Measurements from ENCODE around the gene PLPP2.
"Not testable (repeated sequence)": the region's sequence is repeated elsewhere in the genome, so short reads cannot be mapped to it uniquely, and the experiment has no call there.

Gene PLPP2

GRCh38 chr19:277581-278165 lies 13.5 kb downstream of the PLPP2 start:
- ATAC-seq (ENCODE audit: low read depth) (no peak), DNase-seq (ENCODE audit: low spot score in 2 of 2) (no peak)
- no peaks in the 10 kb centered on the region for H3K36me3 Mint-ChIP-seq
- no peaks in the 10 kb centered on the region for H3K4me1 Mint-ChIP-seq
- H3K4me3 Mint-ChIP-seq: no peak overlapping the region
- peaks cover 19% of the 10 kb centered on the region for H3K27me3 Mint-ChIP-seq
- peaks cover 2% of the 10 kb centered on the region for H3K9me3 Mint-ChIP-seq
- no peak overlapping the region for H3K27ac Mint-ChIP-seq

GRCh38 chr19:277131-277530 lies 14.1 kb downstream of the PLPP2 start:
- no peak overlapping the region for H3K4me3 Mint-ChIP-seq
- no peak overlapping the region for H3K27ac Mint-ChIP-seq
- peaks cover 19% of the 10 kb centered on the region for H3K27me3 Mint-ChIP-seq
- H3K9me3 Mint-ChIP-seq: peaks cover 2% of the 10 kb centered on the region
- H3K36me3 Mint-ChIP-seq: no peaks in the 10 kb centered on the region
- no peak for DNase-seq (ENCODE audit: low spot score in 2 of 2)
- H3K4me1 Mint-ChIP-seq: no peaks in the 10 kb centered on the region
- no peak for ATAC-seq (ENCODE audit: low read depth)

- no peak for DNase-seq (ENCODE audit: low spot score in 2 of 2)
- no peaks in the 10 kb centered on the region for H3K4me1 Mint-ChIP-seq
- H3K36me3 Mint-ChIP-seq: no peaks in the 10 kb centered on the region
- peaks cover 13% of the 10 kb centered on the region for H3K27me3 Mint-ChIP-seq
- H3K9me3 Mint-ChIP-seq: peaks cover 2% of the 10 kb centered on the region
- ATAC-seq (ENCODE audit: low read depth): no peak
- no peak overlapping the region for H3K27ac Mint-ChIP-seq
- H3K4me3 Mint-ChIP-seq: no peak overlapping the region
Measured at GRCh38 chr19:275958-276646, 15.1 kb downstream of the PLPP2 start.

- no peaks in the 10 kb centered on the region for H3K4me1 Mint-ChIP-seq
- no peak overlapping the region for H3K4me3 Mint-ChIP-seq
- H3K27ac Mint-ChIP-seq: no peak overlapping the region
- no peak for ATAC-seq (ENCODE audit: low read depth)
- no peaks in the 10 kb centered on the region for H3K36me3 Mint-ChIP-seq
- peaks cover 13% of the 10 kb centered on the region for H3K27me3 Mint-ChIP-seq
- peaks cover 2% of the 10 kb centered on the region for H3K9me3 Mint-ChIP-seq
- DNase-seq (ENCODE audit: low spot score in 2 of 2): no peak
Measured at GRCh38 chr19:275000-275399, 16.2 kb downstream of the PLPP2 start.

GRCh38 chr19:273393-273792 lies 17.8 kb downstream of the PLPP2 start:
- no peak overlapping the region for H3K4me3 Mint-ChIP-seq
- peaks cover 14% of the 10 kb centered on the region for H3K27me3 Mint-ChIP-seq
- H3K4me1 Mint-ChIP-seq: no peaks in the 10 kb centered on the region
- DNase-seq (ENCODE audit: low spot score in 2 of 2) (no peak), ATAC-seq (ENCODE audit: low read depth) (no peak)
- H3K27ac Mint-ChIP-seq: no peak overlapping the region
- H3K9me3 Mint-ChIP-seq: peaks cover 2% of the 10 kb centered on the region
- H3K36me3 Mint-ChIP-seq: no peaks in the 10 kb centered on the region

GRCh38 chr19:271856-272255 lies 19.3 kb downstream of the PLPP2 start:
- peaks cover 13% of the 10 kb centered on the region for H3K27me3 Mint-ChIP-seq
- no peak for DNase-seq (ENCODE audit: low spot score in 2 of 2)
- H3K9me3 Mint-ChIP-seq: peaks cover 2% of the 10 kb centered on the region
- ATAC-seq (ENCODE audit: low read depth): no peak
- H3K27ac Mint-ChIP-seq: no peak overlapping the region
- no peak overlapping the region for H3K4me3 Mint-ChIP-seq
- H3K36me3 Mint-ChIP-seq: no peaks in the 10 kb centered on the region
- peaks cover 5% of the 10 kb centered on the region for H3K4me1 Mint-ChIP-seq

GRCh38 chr19:270766-271318 lies 20.4 kb downstream of the PLPP2 start:
- H3K27ac Mint-ChIP-seq; DNase-seq (ENCODE audit: low spot score in 2 of 2); ATAC-seq (ENCODE audit: low read depth); H3K9me3 Mint-ChIP-seq; H3K4me3 Mint-ChIP-seq; H3K4me1 Mint-ChIP-seq; H3K36me3 Mint-ChIP-seq: not testable (repeated sequence)
- peaks cover 17% of the 10 kb centered on the region for H3K27me3 Mint-ChIP-seq

GRCh38 chr19:269241-269640 lies 22.0 kb downstream of the PLPP2 start:
- DNase-seq (ENCODE audit: low spot score in 2 of 2) (no peak), ATAC-seq (ENCODE audit: low read depth) (no peak)
- Mint-ChIP-seq H3K36me3 (no peaks in the 10 kb centered on the region), H3K4me1 (peaks cover 9% of the 10 kb centered on the region), H3K27me3 (peaks cover 20% of the 10 kb centered on the region), H3K27ac (no peak overlapping the region), H3K4me3 (no peak overlapping the region), H3K9me3 (no peaks in the 10 kb centered on the region)

- H3K27me3 Mint-ChIP-seq: peaks cover 16% of the 10 kb centered on the region
- H3K9me3 Mint-ChIP-seq: no peaks in the 10 kb centered on the region
- ATAC-seq (ENCODE audit: low read depth) (no peak), DNase-seq (ENCODE audit: low spot score in 2 of 2) (no peak)
- H3K27ac Mint-ChIP-seq: no peak overlapping the region
- no peaks in the 10 kb centered on the region for H3K36me3 Mint-ChIP-seq
- H3K4me3 Mint-ChIP-seq: no peak overlapping the region
- H3K4me1 Mint-ChIP-seq: peaks cover 5% of the 10 kb centered on the region
Measured at GRCh38 chr19:262125-262524, 29.1 kb downstream of the PLPP2 start.

- H3K9me3 Mint-ChIP-seq; DNase-seq (ENCODE audit: low spot score in 2 of 2); ATAC-seq (ENCODE audit: low read depth); H3K4me1 Mint-ChIP-seq; H3K27ac Mint-ChIP-seq; H3K4me3 Mint-ChIP-seq; H3K36me3 Mint-ChIP-seq: not testable (repeated sequence)
- peaks cover 20% of the 10 kb centered on the region for H3K27me3 Mint-ChIP-seq
Measured at GRCh38 chr19:256804-257203, 34.4 kb downstream of the PLPP2 start.

- H3K27ac Mint-ChIP-seq; ATAC-seq (ENCODE audit: low read depth); H3K36me3 Mint-ChIP-seq; DNase-seq (ENCODE audit: low spot score in 2 of 2); H3K4me3 Mint-ChIP-seq; H3K9me3 Mint-ChIP-seq; H3K4me1 Mint-ChIP-seq: not testable (repeated sequence)
- H3K27me3 Mint-ChIP-seq: peaks cover 15% of the 10 kb centered on the region
Measured at GRCh38 chr19:252421-253186, 38.6 kb downstream of the PLPP2 start.

GRCh38 chr19:246551-246950 lies 44.7 kb downstream of the PLPP2 start:
- ATAC-seq (ENCODE audit: low read depth) (no peak), DNase-seq (ENCODE audit: low spot score in 2 of 2) (no peak)
- no peaks in the 10 kb centered on the region for H3K9me3 Mint-ChIP-seq
- H3K27me3 Mint-ChIP-seq: no peaks in the 10 kb centered on the region
- no peak overlapping the region for H3K4me3 Mint-ChIP-seq
- H3K4me1 Mint-ChIP-seq: no peaks in the 10 kb centered on the region
- no peak overlapping the region for H3K27ac Mint-ChIP-seq
- H3K36me3 Mint-ChIP-seq: no peaks in the 10 kb centered on the region

GRCh38 chr19:245900-246299 lies 45.3 kb downstream of the PLPP2 start:
- not testable (repeated sequence) for H3K4me3 Mint-ChIP-seq, H3K36me3 Mint-ChIP-seq

GRCh38 chr19:245457-245856 lies 45.7 kb downstream of the PLPP2 start:
- ATAC-seq (ENCODE audit: low read depth): no peak
- DNase-seq (ENCODE audit: low spot score in 2 of 2): no peak
- Mint-ChIP-seq H3K4me1 (no peaks in the 10 kb centered on the region), H3K4me3 (no peak overlapping the region), H3K36me3 (no peaks in the 10 kb centered on the region), H3K27me3 (no peaks in the 10 kb centered on the region), H3K9me3 (no peaks in the 10 kb centered on the region), H3K27ac (no peak overlapping the region)

More at GRCh38 chr19:245900-246299, 45.3 kb downstream of the PLPP2 start:
- H3K9me3 Mint-ChIP-seq; H3K27me3 Mint-ChIP-seq; DNase-seq (ENCODE audit: low spot score in 2 of 2); ATAC-seq (ENCODE audit: low read depth); H3K4me1 Mint-ChIP-seq; H3K27ac Mint-ChIP-seq: not testable (repeated sequence)
